Measurements from ENCODE around the gene FNDC11. TPM values are rescaled to one million over a fixed set of nuclear protein-coding genes. Genes with fewer than 3 reads are reported as not detected.
A peak's percentile ranks its signal among the peaks of the same experiment; 100 is the strongest.

The FNDC11 gene
- total and polyA plus RNA-seq, 2 of the 13 experiments (the other 11 are each of a cell fraction or from before 2014, with no cell fraction given), result 0.07 TPM; not detected in 1

DNA sequence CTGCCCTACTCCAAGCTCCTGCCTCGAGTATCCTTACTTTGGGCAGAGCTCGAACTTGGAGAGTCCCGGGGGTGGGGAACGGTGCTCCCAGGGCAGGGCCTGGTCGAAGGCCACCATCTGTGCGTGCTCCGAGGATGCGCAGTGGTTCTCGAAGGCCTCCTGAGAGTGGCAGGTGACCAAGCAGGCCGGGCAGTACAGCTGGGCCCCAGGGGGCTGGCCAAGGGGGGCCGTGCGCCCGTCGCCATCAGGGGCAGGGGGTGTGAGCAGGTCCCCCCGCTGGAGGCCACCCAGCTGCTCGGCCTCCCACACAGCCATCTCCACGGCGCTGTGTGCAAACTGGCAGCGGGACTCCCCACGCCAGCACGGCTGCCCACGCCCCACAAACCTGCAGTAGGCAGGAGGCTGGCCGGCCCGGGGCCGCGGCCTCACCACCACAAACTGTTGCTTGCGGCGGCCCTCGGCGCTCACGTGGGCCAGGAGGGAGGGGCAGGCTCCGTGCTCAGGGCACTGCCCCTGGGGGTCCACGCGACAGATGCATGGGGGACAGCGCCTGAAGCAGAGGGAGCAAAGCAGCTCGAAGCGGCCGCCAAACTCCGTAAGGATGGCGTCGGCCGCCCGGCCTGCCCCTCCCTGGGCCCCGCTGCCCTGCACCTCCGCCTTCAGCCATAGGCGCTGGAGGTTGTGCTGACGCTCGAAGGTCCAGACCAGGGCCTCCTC is 18.3 kb downstream of the FNDC11 start (continued):
- TF ChIP-seq IKZF4 (CRISPR knock-in tag; IDR thresholded peaks at IDR 0.05; ENCODE audit: borderline replicate concordance, low read depth, not compliant biosample characterization), result no peak
- TF ChIP-seq, protein P1, sequence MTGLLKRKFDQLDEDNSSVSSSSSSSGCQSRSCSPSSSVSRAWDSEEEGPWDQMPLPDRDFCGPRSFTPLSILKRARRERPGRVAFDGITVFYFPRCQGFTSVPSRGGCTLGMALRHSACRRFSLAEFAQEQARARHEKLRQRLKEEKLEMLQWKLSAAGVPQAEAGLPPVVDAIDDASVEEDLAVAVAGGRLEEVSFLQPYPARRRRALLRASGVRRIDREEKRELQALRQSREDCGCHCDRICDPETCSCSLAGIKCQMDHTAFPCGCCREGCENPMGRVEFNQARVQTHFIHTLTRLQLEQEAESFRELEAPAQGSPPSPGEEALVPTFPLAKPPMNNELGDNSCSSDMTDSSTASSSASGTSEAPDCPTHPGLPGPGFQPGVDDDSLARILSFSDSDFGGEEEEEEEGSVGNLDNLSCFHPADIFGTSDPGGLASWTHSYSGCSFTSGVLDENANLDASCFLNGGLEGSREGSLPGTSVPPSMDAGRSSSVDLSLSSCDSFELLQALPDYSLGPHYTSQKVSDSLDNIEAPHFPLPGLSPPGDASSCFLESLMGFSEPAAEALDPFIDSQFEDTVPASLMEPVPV (CRISPR knock-in tag; IDR thresholded peaks at IDR 0.05), result no peak
- TF ChIP-seq ZKSCAN8 (CRISPR knock-in tag; IDR thresholded peaks at IDR 0.05; ENCODE audit: borderline replicate concordance), result no peak
- TF ChIP-seq SOX13 (IDR thresholded peaks at IDR 0.05), result no peak
- no peak for TF ChIP-seq SOX13 (CRISPR knock-in tag; conservative IDR thresholded peaks at IDR 0.05 in 1 of 2, IDR thresholded peaks at IDR 0.05 in 1 of 2)
- TF ChIP-seq ZNF253 (CRISPR knock-in tag; IDR thresholded peaks at IDR 0.05; ENCODE audit: borderline replicate concordance), result peak; percentile 67; the same call in 1 of the 2 replicates
- TF ChIP-seq, protein P2, sequence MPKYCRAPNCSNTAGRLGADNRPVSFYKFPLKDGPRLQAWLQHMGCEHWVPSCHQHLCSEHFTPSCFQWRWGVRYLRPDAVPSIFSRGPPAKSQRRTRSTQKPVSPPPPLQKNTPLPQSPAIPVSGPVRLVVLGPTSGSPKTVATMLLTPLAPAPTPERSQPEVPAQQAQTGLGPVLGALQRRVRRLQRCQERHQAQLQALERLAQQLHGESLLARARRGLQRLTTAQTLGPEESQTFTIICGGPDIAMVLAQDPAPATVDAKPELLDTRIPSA (CRISPR knock-in tag; IDR thresholded peaks at IDR 0.05; ENCODE audit: borderline replicate concordance), result no peak
- TF ChIP-seq AKAP8 (CRISPR knock-in tag; IDR thresholded peaks at IDR 0.05), result no peak
- no peak for TF ChIP-seq HNRNPLL (IDR thresholded peaks at IDR 0.05; ENCODE audit: low read depth, low read length, poor library complexity, severe bottlenecking)
- 0 out of 2 replicates have a peak, but pooled peaks have one; percentile 36 for TF ChIP-seq RBFOX2 (IDR thresholded peaks at IDR 0.05; ENCODE audit: low read depth, low read length)
- TF ChIP-seq HES4 (CRISPR knock-in tag; IDR thresholded peaks at IDR 0.05; ENCODE audit: borderline replicate concordance), result peak; percentile 48; the same call in 1 of the 2 replicates
- TF ChIP-seq ZNF234 (CRISPR knock-in tag; conservative IDR thresholded peaks at IDR 0.05), result no peak
- no peak for TF ChIP-seq ZNF879 (CRISPR knock-in tag; IDR thresholded peaks at IDR 0.05)
- TF ChIP-seq FOSL2 (CRISPR knock-in tag; IDR thresholded peaks at IDR 0.05), result no peak
- no peak for TF ChIP-seq GZF1 (CRISPR knock-in tag; IDR thresholded peaks at IDR 0.05)
- TF ChIP-seq, protein P3, sequence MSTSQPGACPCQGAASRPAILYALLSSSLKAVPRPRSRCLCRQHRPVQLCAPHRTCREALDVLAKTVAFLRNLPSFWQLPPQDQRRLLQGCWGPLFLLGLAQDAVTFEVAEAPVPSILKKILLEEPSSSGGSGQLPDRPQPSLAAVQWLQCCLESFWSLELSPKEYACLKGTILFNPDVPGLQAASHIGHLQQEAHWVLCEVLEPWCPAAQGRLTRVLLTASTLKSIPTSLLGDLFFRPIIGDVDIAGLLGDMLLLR (CRISPR knock-in tag; IDR thresholded peaks at IDR 0.05), result no peak
- TF ChIP-seq GLMP (CRISPR knock-in tag; IDR thresholded peaks at IDR 0.05; ENCODE audit: borderline replicate concordance), result no peak
- no peak for TF ChIP-seq THAP11 (CRISPR knock-in tag; IDR thresholded peaks at IDR 0.05)
- TF ChIP-seq, protein P4, sequence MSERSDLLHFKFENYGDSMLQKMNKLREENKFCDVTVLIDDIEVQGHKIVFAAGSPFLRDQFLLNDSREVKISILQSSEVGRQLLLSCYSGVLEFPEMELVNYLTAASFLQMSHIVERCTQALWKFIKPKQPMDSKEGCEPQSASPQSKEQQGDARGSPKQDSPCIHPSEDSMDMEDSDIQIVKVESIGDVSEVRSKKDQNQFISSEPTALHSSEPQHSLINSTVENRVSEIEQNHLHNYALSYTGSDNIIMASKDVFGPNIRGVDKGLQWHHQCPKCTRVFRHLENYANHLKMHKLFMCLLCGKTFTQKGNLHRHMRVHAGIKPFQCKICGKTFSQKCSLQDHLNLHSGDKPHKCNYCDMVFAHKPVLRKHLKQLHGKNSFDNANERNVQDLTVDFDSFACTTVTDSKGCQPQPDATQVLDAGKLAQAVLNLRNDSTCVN (CRISPR knock-in tag; IDR thresholded peaks at IDR 0.05; ENCODE audit: borderline replicate concordance), result no peak
- TF ChIP-seq ATF7-NPFF (CRISPR knock-in tag; IDR thresholded peaks at IDR 0.05; ENCODE audit: low read depth), result no peak
- TF ChIP-seq POLR2AphosphoS5 (IDR thresholded peaks at IDR 0.05; ENCODE audit: low read depth, low read length), result no peak

All from HepG2 (cell line).